B cell (primary cell): ENCODE results near the gene CAMKK2. TPM values are rescaled to one million over a fixed set of nuclear protein-coding genes. Genes with fewer than 3 reads are reported as not detected.

ENCODE experiments used
- ATAC-seq: fragments of 200-7000 bp; cut with Tn5 transposase; one replicate; pipeline ENCODE4 v1.10.0; 2021; ENCODE audit warnings: low read depth, mild to moderate bottlenecking, moderate number of reproducible peaks, moderate library complexity
- CTCF ChIA-PET: fragments of 350-600 bp; sonication (Branson Sonifier 250); formaldehyde crosslinking; loops from one replicate; lab custom pipeline; 2021; ENCODE audit warnings: antibody characterized with exemption, inconsistent platforms; lab: Charles Lee
- POLR2A ChIA-PET: fragments of 350-600 bp; sonication (Branson Sonifier 250); formaldehyde crosslinking; loops from one replicate; lab custom pipeline; 2021; ENCODE audit warnings: antibody characterized with exemption; lab: Charles Lee
- DNase-seq: peaks from one replicate; pipeline ENCODE4 v3.0.0; 2013
- H2AFZ ChIP-seq: 2 replicates; pipeline ENCODE4 v1.6.1; 2012; ENCODE audit warnings: mild to moderate bottlenecking, low read depth, low read length; ENCODE audit not compliant: insufficient read depth, poor library complexity, severe bottlenecking
- H3K27ac ChIP-seq, 2 donors: 1 replicate in 1 of 2; 2 replicates in 1 of 2; pipeline ENCODE4 v1.5.1; 2012 to 2013; ENCODE audit warnings: low read length in 2 of 2, mild to moderate bottlenecking in 2 of 2, moderate library complexity in 1 of 2
- H3K27me3 ChIP-seq, 4 experiments: fragments of 200-600 bp in 1 of 4; sonication (generic) in 1 of 4; replicated peaks in 1 of 4; 1 replicate in 2 of 4; 2 replicates in 2 of 4; pipeline versions ENCODE4 v1.6.1 to v1.7.0; 2013 to 2016; ENCODE audit warnings: low read length in 3 of 4, mild to moderate bottlenecking in 2 of 4, mixed read lengths in 1 of 4, moderate library complexity in 1 of 4; ENCODE audit not compliant: insufficient read depth in 4 of 4, control insufficient read depth in 3 of 4; ENCODE audit errors: control extremely low read depth in 1 of 4
- H3K36me3 ChIP-seq, 2 experiments: replicated peaks in 1 of 2; 1 replicate in 1 of 2; 2 replicates in 1 of 2; pipeline versions ENCODE4 v1.6.1 to v1.7.1; 2013; ENCODE audit warnings: low read length in 1 of 2; ENCODE audit not compliant: insufficient read depth in 2 of 2, control insufficient read depth in 1 of 2; ENCODE audit errors: control extremely low read depth in 1 of 2, extremely low read depth in 1 of 2
- H3K4me1 ChIP-seq, 2 donors: fragments of 200-600 bp in 1 of 2; sonication (generic) in 1 of 2; 1 replicate in 1 of 2; 2 replicates in 1 of 2; pipeline versions ENCODE4 v1.5.1 to v1.6.1; 2013 to 2017; ENCODE audit warnings: low read length in 2 of 2; ENCODE audit not compliant: control insufficient read depth in 2 of 2, insufficient read depth in 2 of 2
- H3K4me2 ChIP-seq: replicated peaks from 2 replicates; pipeline ENCODE3; 2012; ENCODE audit warnings: mild to moderate bottlenecking, low read depth, low read length; ENCODE audit not compliant: poor library complexity, severe bottlenecking
- H3K4me3 ChIP-seq, 5 experiments: fragments of 200-600 bp in 1 of 5; sonication (generic) in 1 of 5; 1 replicate in 3 of 5; 2 replicates in 2 of 5; pipeline versions ENCODE4 v1.5.1 to v1.7.0; 2011 to 2016; ENCODE audit warnings: low read length in 4 of 5, mild to moderate bottlenecking in 4 of 5, low read depth in 2 of 5, control low read depth in 1 of 5, moderate library complexity in 1 of 5; ENCODE audit not compliant: insufficient read depth in 1 of 5; ENCODE audit errors: control extremely low read depth in 1 of 5, extremely low read depth in 1 of 5
- H3K79me2 ChIP-seq: fragments of 200-600 bp; sonication (generic); one replicate; pipeline ENCODE4 v1.6.0; 2016; ENCODE audit warnings: low read length; ENCODE audit not compliant: control insufficient read depth, insufficient read depth
- H3K9ac ChIP-seq: fragments of 200-600 bp; sonication (generic); 2 replicates; pipeline ENCODE4 v1.6.1; 2017; ENCODE audit warnings: mild to moderate bottlenecking, low read length, moderate library complexity
- H3K9me3 ChIP-seq, 3 donors: one replicate each; pipeline versions ENCODE4 v1.6.1 to v1.7.1; 2013; ENCODE audit warnings: low read length in 2 of 3; ENCODE audit not compliant: control insufficient read depth in 2 of 3, insufficient read depth in 1 of 3; ENCODE audit errors: control extremely low read depth in 1 of 3
- H4K20me1 ChIP-seq: 2 replicates; pipeline ENCODE4 v1.6.0; 2012; ENCODE audit warnings: mild to moderate bottlenecking, low read length; ENCODE audit not compliant: insufficient read depth, control insufficient read depth, poor library complexity, severe bottlenecking
- H3K27ac Mint-ChIP-seq: one replicate; pipeline ENCODE4 v1.8.0; 2021; ENCODE audit warnings: mixed read lengths
- H3K27me3 Mint-ChIP-seq: one replicate; pipeline ENCODE4 v1.8.0; 2021; ENCODE audit warnings: mixed read lengths
- H3K4me1 Mint-ChIP-seq: one replicate; pipeline ENCODE4 v1.8.0; 2021; ENCODE audit warnings: mixed read lengths
- H3K4me3 Mint-ChIP-seq: one replicate; pipeline ENCODE4 v1.8.0; 2021; ENCODE audit warnings: mixed read lengths
- H3K9me3 Mint-ChIP-seq: one replicate; pipeline ENCODE4 v1.8.0; 2022; ENCODE audit warnings: mixed read lengths; ENCODE audit not compliant: insufficient read depth
- CTCF ChIP-seq: fragments of 200-600 bp; IDR thresholded peaks from one replicate; pipeline ENCODE4 v1.8.0; 2022; ENCODE audit warnings: antibody characterized with exemption, mild to moderate bottlenecking
- EZH2 ChIP-seq: IDR thresholded peaks from 2 replicates; pipeline ENCODE4 v1.6.1; 2012; ENCODE audit warnings: borderline replicate concordance, low read depth, mild to moderate bottlenecking, moderate library complexity, low read length; ENCODE audit not compliant: insufficient read depth, poor library complexity, severe bottlenecking
- WGBS: methylation state at CpG from one replicate; pipeline ENCODE4 v1.1.5; 2013; ENCODE audit warnings: missing lambda C conversion rate; ENCODE audit not compliant: insufficient coverage; 5-methylcytosine and 5-hydroxymethylcytosine counted together
- intact Hi-C: fragments of 100-400 bp; cut with micrococcal nuclease; formaldehyde crosslinking; loops from one replicate; pipeline ENCODE4 v1.10.0; 2022
- polyA plus RNA-seq: library from polyadenylated mRNA; depleted of rRNA; stranded (reverse); fragments of >200 nt; gene quantifications from 2 replicates; pipeline ENCODE4 v1.2.3, GENCODE V29; 2012
- total RNA-seq, 2 donors: library from RNA; stranded (reverse); fragments of 120-200 nt in 1 of 2; gene quantifications; 1 replicate in 1 of 2; 2 replicates in 1 of 2; pipeline versions ENCODE4 v1.2.3 to v1.2.4, GENCODE V29; 2013 to 2022

Gene CAMKK2
- total and polyA plus RNA-seq, 2 donors (not counting 1 experiment from before 2014, with no cell fraction given): 9.7 to 17.1 TPM

- TF ChIP-seq CTCF: no peak
- no peak for TF ChIP-seq EZH2
- ATAC-seq: no peak
These were observed 37.2 kb upstream of the CAMKK2 start for GRCh38 chr12:121333747-121334146.

GRCh38 chr12:121331248-121331647 lies 34.7 kb upstream of the CAMKK2 start:
- intact Hi-C loops: no loop called here
- POLR2A ChIA-PET: no interaction called here
- ATAC-seq: no peak

More at GRCh38 chr12:121333747-121334146, 37.2 kb upstream of the CAMKK2 start:
- no peaks in the 10 kb centered on the region for H3K9me3 Mint-ChIP-seq
- Histone ChIP-seq H4K20me1 (peaks cover 11% of the 10 kb centered on the region), H3K4me2 (no peak overlapping the region), H3K4me3 (no peak overlapping the region), H3K36me3 (peaks cover 15 to 71% of the 10 kb centered on the region in 2 experiments), H3K9ac (no peak overlapping the region), H3K9me3 (no peaks in the 10 kb centered on the region), H3K27me3 (no peaks in the 10 kb centered on the region), H3K27ac (no peak overlapping the region), H3K4me1 (no peaks in the 10 kb centered on the region), H2AFZ (no peak overlapping the region), H3K79me2 (peaks cover 13% of the 10 kb centered on the region)
- intact Hi-C loops: loop anchor here (1.0 to 2.0 kb wide), 2 partner anchors 67 to 349 kb away; partner anchors contain the start of gene RNF34
- no peaks in the 10 kb centered on the region for H3K27me3 Mint-ChIP-seq
- peaks cover 3% of the 10 kb centered on the region for H3K4me1 Mint-ChIP-seq
- no peak overlapping the region for H3K4me3 Mint-ChIP-seq
- no CpG with 5 or more reads among the region's 1 CpG for WGBS
- no peak for DNase-seq
- POLR2A ChIA-PET: no interaction called here
- CTCF ChIA-PET: interaction anchor here (0.6 to 8.8 kb wide), 7 partner anchors 11 to 455 kb away, joined by 3 to 115 read pairs (median 6); no protein-coding TSS in a partner anchor
- H3K27ac Mint-ChIP-seq: no peak overlapping the region

More at GRCh38 chr12:121331248-121331647, 34.7 kb upstream of the CAMKK2 start:
- peaks cover 3% of the 10 kb centered on the region for H3K4me1 Mint-ChIP-seq
- H3K27me3 ChIP-seq: no peaks in the 10 kb centered on the region
- H3K27ac ChIP-seq: no peak overlapping the region
- no peaks in the 10 kb centered on the region for H3K9me3 ChIP-seq
- no peak overlapping the region for H3K4me3 Mint-ChIP-seq
- no peak overlapping the region for H2AFZ ChIP-seq
- DNase-seq: no peak
- CTCF ChIA-PET: interaction anchor here (8.8 kb wide), 1 partner anchor 111 kb away, joined by 115 read pairs; no protein-coding TSS in a partner anchor
- H3K9ac ChIP-seq: no peak overlapping the region
- no peaks in the 10 kb centered on the region for H3K27me3 Mint-ChIP-seq
- H4K20me1 ChIP-seq: peaks cover 11% of the 10 kb centered on the region
- no peak overlapping the region for H3K4me2 ChIP-seq
- TF ChIP-seq EZH2 (no peak), CTCF (no peak)
- no peaks in the 10 kb centered on the region for H3K9me3 Mint-ChIP-seq
- H3K79me2 ChIP-seq: peaks cover 13% of the 10 kb centered on the region
- H3K4me1 ChIP-seq: no peaks in the 10 kb centered on the region
- WGBS: 93% methylated on average over 6 of the region's 6 CpGs
- no peak overlapping the region for H3K4me3 ChIP-seq
- H3K36me3 ChIP-seq: peaks cover 25 to 85% of the 10 kb centered on the region in 2 experiments
- no peak overlapping the region for H3K27ac Mint-ChIP-seq
